Esophagus squamous epithelium (tissue), 5 donors: Measurements from ENCODE around the gene DNAH10. TPM values are rescaled to one million over a fixed set of nuclear protein-coding genes. Genes with fewer than 3 reads are reported as not detected.
"Not testable (repeated sequence)": the region's sequence is repeated elsewhere in the genome, so short reads cannot be mapped to it uniquely, and the experiment has no call there.

Source experiments
- DNase-seq: peaks from one replicate; lab custom pipeline; 2025; lab: John Stamatoyannopoulos, UW
- H3K27ac ChIP-seq, 4 donors: fragments of 200-600 bp; sonication (generic); one replicate each; pipeline ENCODE4 v1.5.1; 2016 to 2019; ENCODE audit warnings: mild to moderate bottlenecking in 1 of 4
- H3K27me3 ChIP-seq, 4 donors: fragments of 200-600 bp; sonication (generic); 1 replicate in 3 of 4; 2 replicates in 1 of 4; pipeline versions ENCODE4 v1.5.1 to v1.6.0; 2017 to 2021; ENCODE audit warnings: antibody characterized with exemption in 1 of 4
- H3K36me3 ChIP-seq, 3 donors: fragments of 200-600 bp; sonication (generic); one replicate each; pipeline ENCODE4 v1.5.1; 2016 to 2019
- H3K4me1 ChIP-seq, 3 donors: fragments of 200-600 bp; sonication (generic); one replicate each; pipeline ENCODE4 v1.5.1; 2017 to 2019
- H3K4me3 ChIP-seq, 4 donors: fragments of 200-600 bp; sonication (generic); 1 replicate in 3 of 4; 2 replicates in 1 of 4; pipeline ENCODE4 v1.5.1; 2016 to 2019; ENCODE audit warnings: mild to moderate bottlenecking in 2 of 4, moderate library complexity in 1 of 4
- H3K9me3 ChIP-seq, 3 donors: fragments of 200-600 bp; sonication (generic); one replicate each; pipeline ENCODE4 v1.5.1; 2016 to 2019
- POLR2A ChIP-seq, 4 donors: fragments of 450-650 bp; IDR thresholded peaks; one replicate each; pipeline ENCODE4 v1.6.1; 2017; ENCODE audit warnings: antibody characterized with exemption in 4 of 4, mild to moderate bottlenecking in 4 of 4, moderate library complexity in 3 of 4
- WGBS, 2 donors: methylation state at CpG; one replicate each; pipeline ENCODE4 v1.1.5; 2018; 5-methylcytosine and 5-hydroxymethylcytosine counted together
- intact Hi-C: fragments of 100-400 bp; cut with DNase I; formaldehyde crosslinking; loops from one replicate; pipeline ENCODE4 v1.15.0; 2022
- total RNA-seq, 4 donors: library from RNA; depleted of rRNA; stranded (reverse); fragments of >200 nt; gene quantifications; one replicate each; pipeline ENCODE4 v1.1.0, GENCODE V29; 2016
- TF ChIP-seq, protein P1 (sequence below), 6 experiments: fragments of 450-650 bp in 4 of 6; fragments of 200-600 bp in 2 of 6; sonication (generic) in 2 of 6; IDR thresholded peaks; one replicate each; pipeline ENCODE4 v1.5.1; 2016 to 2019; ENCODE audit warnings: antibody characterized with exemption in 6 of 6, mild to moderate bottlenecking in 4 of 6, moderate library complexity in 4 of 6
- donor health status: DM: yes; HTN: yes; CAD: no.

DNAH10 gene
- total RNA-seq, 4 donors from 2014 or later: not detected

DNA sequence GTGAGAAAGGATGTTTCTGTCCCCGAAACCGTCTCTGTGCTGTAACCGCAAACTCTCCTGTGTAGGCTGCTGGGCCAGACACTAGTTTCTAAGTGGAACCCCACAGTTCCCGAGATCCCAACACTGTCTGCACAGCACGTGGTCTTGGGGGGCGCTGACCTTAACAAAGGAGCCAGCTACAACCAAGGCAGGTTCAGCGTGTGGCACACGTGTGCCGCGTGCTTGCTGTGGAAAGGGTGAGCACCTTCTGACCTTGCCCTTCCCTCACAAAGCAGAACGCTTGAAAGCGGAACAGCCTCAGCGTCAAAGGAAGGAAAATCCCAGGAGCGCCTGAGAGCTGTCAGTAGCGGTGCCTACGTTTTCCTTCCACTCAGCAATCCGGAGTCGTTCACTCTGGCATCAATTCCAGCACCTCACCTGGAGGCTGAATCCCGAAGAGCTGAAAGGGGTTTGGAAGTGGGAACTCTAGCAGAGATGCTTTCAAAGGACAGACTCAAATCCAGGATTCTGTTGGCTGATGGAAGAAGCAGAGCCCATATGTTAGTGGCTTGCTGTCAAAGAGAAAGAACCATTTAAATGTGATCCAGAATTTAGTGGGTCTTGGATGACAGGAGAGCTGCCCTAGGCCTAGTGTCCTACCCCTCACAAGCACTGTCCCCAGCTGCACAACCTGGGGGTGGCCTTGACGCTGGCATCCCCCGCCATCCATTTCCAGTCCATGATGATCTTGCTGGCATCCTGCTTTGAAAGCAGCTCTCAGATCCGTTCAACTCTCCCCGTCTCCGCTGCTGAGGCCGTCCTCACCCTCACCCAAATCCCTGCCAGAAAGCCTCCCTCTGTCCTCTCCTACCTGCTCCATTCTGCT lies 183.4 kb downstream of the DNAH10 start:
- Histone ChIP-seq H3K36me3 (peaks cover 0 to 51% (median 13%) of the 10 kb centered on the region in 3 donors), H3K9me3 (peaks cover 0 to 8% (median 0%) of the 10 kb centered on the region in 3 donors), H3K27ac (no peak overlapping the region), H3K4me1 (no peaks in the 10 kb centered on the region), H3K4me3 (no peak overlapping the region), H3K27me3 (no peaks in the 10 kb centered on the region)
- WGBS, 2 donors: 85% methylated on average over 5 to 12 of the region's 25 CpGs
- no peak for DNase-seq
- TF ChIP-seq POLR2A (IDR thresholded peaks at IDR 0.05): no peak
- TF ChIP-seq, protein P1, sequence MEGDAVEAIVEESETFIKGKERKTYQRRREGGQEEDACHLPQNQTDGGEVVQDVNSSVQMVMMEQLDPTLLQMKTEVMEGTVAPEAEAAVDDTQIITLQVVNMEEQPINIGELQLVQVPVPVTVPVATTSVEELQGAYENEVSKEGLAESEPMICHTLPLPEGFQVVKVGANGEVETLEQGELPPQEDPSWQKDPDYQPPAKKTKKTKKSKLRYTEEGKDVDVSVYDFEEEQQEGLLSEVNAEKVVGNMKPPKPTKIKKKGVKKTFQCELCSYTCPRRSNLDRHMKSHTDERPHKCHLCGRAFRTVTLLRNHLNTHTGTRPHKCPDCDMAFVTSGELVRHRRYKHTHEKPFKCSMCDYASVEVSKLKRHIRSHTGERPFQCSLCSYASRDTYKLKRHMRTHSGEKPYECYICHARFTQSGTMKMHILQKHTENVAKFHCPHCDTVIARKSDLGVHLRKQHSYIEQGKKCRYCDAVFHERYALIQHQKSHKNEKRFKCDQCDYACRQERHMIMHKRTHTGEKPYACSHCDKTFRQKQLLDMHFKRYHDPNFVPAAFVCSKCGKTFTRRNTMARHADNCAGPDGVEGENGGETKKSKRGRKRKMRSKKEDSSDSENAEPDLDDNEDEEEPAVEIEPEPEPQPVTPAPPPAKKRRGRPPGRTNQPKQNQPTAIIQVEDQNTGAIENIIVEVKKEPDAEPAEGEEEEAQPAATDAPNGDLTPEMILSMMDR (IDR thresholded peaks at IDR 0.05): no peak
- intact Hi-C loops: no loop called here

DNA sequence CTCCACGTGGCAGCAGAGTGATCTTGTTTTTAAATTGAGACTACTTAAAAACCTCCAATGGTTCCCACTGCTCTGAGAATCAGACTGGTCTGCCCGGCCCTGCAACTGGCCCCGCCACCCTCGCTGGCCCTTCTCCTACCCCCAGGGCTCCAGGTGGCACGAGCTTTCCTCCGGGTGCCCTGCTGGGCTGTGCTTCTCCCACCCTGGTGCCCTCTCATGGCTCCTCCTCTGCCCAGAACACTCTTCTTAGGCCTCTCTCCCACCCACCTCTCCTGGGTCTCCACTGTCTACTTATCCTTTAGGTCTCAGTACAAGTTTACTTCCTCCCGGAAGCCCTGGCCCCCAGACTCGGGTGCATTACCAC lies 184.0 kb downstream of the DNAH10 start:
- intact Hi-C loops: no loop called here
- H3K36me3 ChIP-seq: peaks cover 0 to 45% (median 13%) of the 10 kb centered on the region in 3 donors
- no peak for TF ChIP-seq POLR2A (IDR thresholded peaks at IDR 0.05)
- TF ChIP-seq, protein P1 (IDR thresholded peaks at IDR 0.05): no peak
- WGBS, 2 donors: 76 to 89% methylated on average over 8 of the region's 8 CpGs
- H3K4me1 ChIP-seq: no peaks in the 10 kb centered on the region
- no peak overlapping the region for H3K27ac ChIP-seq
- H3K9me3 ChIP-seq: peaks cover 0 to 8% (median 0%) of the 10 kb centered on the region in 3 donors
- H3K27me3 ChIP-seq: no peaks in the 10 kb centered on the region
- no peak for DNase-seq
- H3K4me3 ChIP-seq: no peak overlapping the region

DNA sequence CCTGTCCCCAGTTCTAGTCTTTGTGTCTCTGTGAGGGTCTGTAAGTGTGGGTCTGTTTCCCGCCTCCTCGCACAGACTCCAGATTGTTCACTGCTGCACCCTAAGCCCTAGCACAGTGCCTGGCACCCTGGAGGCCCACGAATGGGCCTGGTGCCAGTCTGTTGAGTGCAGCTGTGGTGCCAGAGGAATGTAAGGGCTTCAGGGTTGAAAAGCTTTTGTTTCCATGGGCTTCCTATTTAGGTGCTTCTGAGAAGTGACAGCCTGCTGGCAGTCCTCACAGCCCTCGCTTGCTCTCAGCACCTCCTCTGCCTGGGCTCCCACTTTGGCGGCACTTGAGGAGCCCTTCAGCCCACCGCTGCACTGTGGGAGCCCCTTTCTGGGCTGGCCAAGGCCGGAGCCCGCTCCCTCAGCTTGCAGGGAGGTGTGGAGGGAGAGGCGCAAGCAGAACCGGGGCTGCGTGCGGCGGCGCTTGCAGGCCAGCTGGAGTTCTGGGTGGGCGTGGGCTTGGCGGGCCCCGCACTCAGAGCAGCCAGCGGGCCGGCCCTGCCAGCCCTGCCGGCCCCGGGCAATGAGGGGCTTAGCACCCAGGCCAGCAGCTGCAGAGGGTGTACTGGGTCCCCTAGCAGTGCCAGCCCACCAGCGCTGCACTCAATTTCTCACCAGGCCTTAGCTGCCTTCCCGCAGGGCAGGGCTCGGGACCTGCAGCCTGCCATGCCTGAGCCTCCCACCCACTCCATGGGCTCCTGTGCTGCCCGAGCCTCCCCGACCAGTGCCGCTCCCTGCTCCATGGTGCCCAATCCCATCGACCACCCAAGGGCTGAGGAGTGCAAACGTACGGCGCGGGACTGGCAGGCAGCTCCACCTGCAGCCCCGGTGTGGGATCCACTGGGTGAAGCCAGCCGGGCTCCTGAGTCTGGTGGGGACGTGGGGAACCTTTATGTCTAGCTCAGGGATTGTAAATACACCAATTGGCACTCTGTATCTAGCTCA lies 184.7 kb downstream of the DNAH10 start:
- H3K36me3 ChIP-seq: peaks cover 0 to 39% (median 13%) of the 10 kb centered on the region in 3 donors
- H3K27ac ChIP-seq, H3K27me3 ChIP-seq, H3K9me3 ChIP-seq, intact Hi-C loops, H3K4me3 ChIP-seq, DNase-seq, H3K4me1 ChIP-seq: not testable (repeated sequence)
- WGBS, 2 donors: 84 to 95% methylated on average over 2 to 4 of the region's 35 CpGs

DNA sequence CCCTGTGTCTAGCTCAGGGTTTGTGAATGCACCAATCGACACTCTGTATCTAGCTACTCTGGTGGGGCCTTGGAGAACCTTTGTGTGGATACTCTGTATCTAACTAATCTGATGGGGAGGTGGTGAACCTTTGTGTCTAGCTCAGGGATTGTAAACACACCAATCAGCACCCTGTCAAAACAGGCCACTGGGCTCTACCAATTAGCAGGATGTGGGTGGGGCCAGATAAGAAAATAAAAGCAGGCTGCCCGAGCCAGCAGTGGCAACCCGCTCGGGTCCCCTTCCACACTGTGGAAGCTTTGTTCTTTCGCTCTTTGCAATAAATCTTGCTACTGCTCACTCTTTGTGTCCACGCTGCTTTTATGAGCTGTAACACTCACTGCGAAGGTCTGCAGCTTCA lies 185.4 kb downstream of the DNAH10 start:
- intact Hi-C loops: not testable (repeated sequence)
- WGBS, 2 donors: 86 to 90% methylated on average over 4 to 6 of the region's 7 CpGs

DNA sequence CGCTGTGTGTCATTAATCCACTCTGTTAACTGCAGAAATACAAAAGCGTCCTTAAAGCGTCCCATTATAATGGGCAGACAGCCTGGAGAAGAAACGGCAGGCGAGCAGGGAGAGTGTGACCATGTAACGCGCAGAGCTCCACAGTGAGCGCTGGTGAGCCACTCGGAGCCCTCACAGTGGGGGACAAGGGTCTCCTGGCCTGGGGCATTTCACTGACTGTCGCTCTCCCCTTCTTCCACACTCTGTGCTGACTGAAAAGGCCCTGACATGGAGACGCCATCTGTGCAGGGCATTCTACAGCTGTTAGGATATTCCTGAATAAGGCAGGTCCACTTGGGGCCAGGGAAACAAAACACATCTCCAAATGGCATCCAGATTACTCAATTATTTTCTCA lies 186.3 kb downstream of the DNAH10 start:
- no peak for TF ChIP-seq POLR2A (IDR thresholded peaks at IDR 0.05)
- TF ChIP-seq, protein P1 (IDR thresholded peaks at IDR 0.05): no peak
- no peak overlapping the region for H3K27ac ChIP-seq

More for the DNA sequence above, 185.4 kb downstream of the DNAH10 start:
- not testable (repeated sequence) for H3K4me1 ChIP-seq, H3K27me3 ChIP-seq, DNase-seq, H3K27ac ChIP-seq, H3K9me3 ChIP-seq, H3K4me3 ChIP-seq
- H3K36me3 ChIP-seq: peaks cover 0 to 31% (median 8%) of the 10 kb centered on the region in 3 donors

More for the DNA sequence above, 186.3 kb downstream of the DNAH10 start:
- 91 to 94% methylated on average over 10 to 11 of the region's 11 CpGs for WGBS, 2 donors
- DNase-seq: no peak
- H3K4me3 ChIP-seq: no peak overlapping the region
- peaks cover 0 to 4% (median 0%) of the 10 kb centered on the region in 3 donors for H3K4me1 ChIP-seq
- no peaks in the 10 kb centered on the region for H3K9me3 ChIP-seq
- no peaks in the 10 kb centered on the region for H3K27me3 ChIP-seq
- intact Hi-C loops: no loop called here
- H3K36me3 ChIP-seq: peaks cover 0 to 23% (median 2%) of the 10 kb centered on the region in 3 donors
